Ovary (tissue), 9 donors: ENCODE measurements around the gene MAST3. TPM values are rescaled to one million over a fixed set of nuclear protein-coding genes. Genes with fewer than 3 reads are reported as not detected.
A peak's percentile ranks its signal among the peaks of the same experiment; 100 is the strongest.

Source experiments
- DNase-seq, 5 donors: peaks; one replicate each; pipeline ENCODE4 v3.0.0-alpha.2; 2019 to 2020
- H3K27ac ChIP-seq, 2 donors: fragments of 200-600 bp; one replicate each; pipeline versions ENCODE4 v1.5.1 to v1.8.0; 2019 to 2022
- H3K27me3 ChIP-seq: fragments of 200-600 bp; one replicate; pipeline ENCODE4 v1.8.0; 2022
- H3K36me3 ChIP-seq: fragments of 200-600 bp; sonication (generic); one replicate; pipeline ENCODE4 v1.5.1; 2019
- H3K4me1 ChIP-seq: one replicate; pipeline ENCODE4 v1.8.1; 2013; ENCODE audit warnings: mild to moderate bottlenecking, moderate library complexity; ENCODE audit not compliant: insufficient read depth
- H3K4me3 ChIP-seq: fragments of 200-600 bp; sonication (generic); one replicate; pipeline ENCODE4 v1.5.1; 2017
- H3K9me3 ChIP-seq, 2 donors: fragments of 200-600 bp in 1 of 2; sonication (generic) in 1 of 2; one replicate each; pipeline versions ENCODE4 v1.5.1 to v1.8.1; 2013 to 2019; ENCODE audit warnings: mild to moderate bottlenecking in 1 of 2, moderate library complexity in 1 of 2
- CTCF ChIP-seq, 3 donors: fragments of 450-650 bp in 2 of 3; fragments of 200-600 bp in 1 of 3; IDR thresholded peaks; one replicate each; pipeline versions ENCODE4 v1.5.1 to v1.8.0; 2016 to 2022; ENCODE audit warnings: antibody characterized with exemption in 3 of 3, mild to moderate bottlenecking in 1 of 3
- EP300 ChIP-seq: sonication (generic); formaldehyde crosslinking; IDR thresholded peaks from one replicate; pipeline ENCODE4 v1.6.1; 2017; ENCODE audit warnings: antibody characterized with exemption
- POLR2A ChIP-seq: fragments of 450-650 bp; IDR thresholded peaks from one replicate; pipeline ENCODE4 v1.6.1; 2017; ENCODE audit warnings: antibody characterized with exemption, mild to moderate bottlenecking, moderate library complexity
- WGBS, 3 donors: extraction: QIAGEN DNeasy Blood & Tissue Kit in 1 of 3; methylation state at CpG; one replicate each; pipeline versions ENCODE4 v1.1.5 to v1.1.7; 2013 to 2017; 5-methylcytosine and 5-hydroxymethylcytosine counted together
- intact Hi-C, 4 donors: fragments of 100-400 bp; cut with DNase I; formaldehyde crosslinking; loops; one replicate each; pipeline versions ENCODE4 v1.11.0 to v1.15.1; 2022 to 2023
- polyA plus RNA-seq, 2 donors: library from polyadenylated mRNA; stranded (reverse); fragments of 200-250 nt in 1 of 2; fragments of 350-450 nt in 1 of 2; fragmentation: Illumina TruSeq in 1 of 2; extraction: RNeasy Lipid Tissue Mini Kit (QIAGEN cat#74804) in 1 of 2; gene quantifications; one replicate each; pipeline ENCODE4 v1.2.3, GENCODE V29; 2013 to 2014
- total RNA-seq, 7 donors: library from RNA; depleted of rRNA in 2 of 7; stranded (reverse); fragments of >200 nt in 2 of 7; fragmentation: NEBNext Ultra II Directional in 3 of 7; extraction: Animal tissue kit (Norgen Biotek cat#: 25700) in 3 of 7; gene quantifications; one replicate each; pipeline versions ENCODE4 v1.1.0 to v1.2.4, GENCODE V29; 2016 to 2023
- donor health status: DM: no; HTN: no; CAD: no; lungs with moderate emphysema.
- donor health status: DM: no; HTN: no; CAD: no.
- donor health status: Bipolar disorder and iron deficiency.
- donor health status: DM: yes; HTN: yes; CAD: no.
- donor health status: DM: no; HTN: no; CAD: no.
- donor health status: DM: yes; HTN: yes; CAD: no.

The MAST3 gene
- total and polyA plus RNA-seq, 9 donors, result 2.4 to 12.2 (median 9.9) TPM

- no peak overlapping the region for H3K27ac ChIP-seq
- H3K9me3 ChIP-seq, result no peaks in the 10 kb centered on the region
- no peaks in the 10 kb centered on the region for H3K36me3 ChIP-seq
- intact Hi-C loops, result loop anchor here in 3 of 4 donors (5.0 to 10.0 kb wide), 5 partner anchors 42 to 224 kb away; partner anchors contain the start of gene PIK3R2 (in 1 of the 3)
- WGBS, 3 donors, result 59 to 67% (median 64%) methylated on average over 20 to 22 of the region's 22 CpGs
- no peak overlapping the region for H3K4me3 ChIP-seq
- no peak for DNase-seq
- H3K4me1 ChIP-seq, result peaks cover 3% of the 10 kb centered on the region
- no peaks in the 10 kb centered on the region for H3K27me3 ChIP-seq
- TF ChIP-seq CTCF (IDR thresholded peaks at IDR 0.05), result no peak
- TF ChIP-seq POLR2A, result no peak
- TF ChIP-seq EP300, result no peak
These were observed 13.1 kb downstream of the MAST3 start for GRCh38 chr19:18110609-18111232.

GRCh38 chr19:18112989-18113478 is 15.5 kb downstream of the MAST3 start:
- intact Hi-C loops, result loop anchor here in 3 of 4 donors (5.0 to 10.0 kb wide), 5 partner anchors 39 to 222 kb away; partner anchors contain the start of gene PIK3R2 (in 1 of the 3)
- Histone ChIP-seq H3K36me3 (no peaks in the 10 kb centered on the region), H3K4me1 (peaks cover 7% of the 10 kb centered on the region), H3K9me3 (no peaks in the 10 kb centered on the region), H3K27ac (no peak overlapping the region), H3K4me3 (no peak overlapping the region), H3K27me3 (no peaks in the 10 kb centered on the region)
- DNase-seq, result peak; percentile 73 to 89 (median 85)
- TF ChIP-seq CTCF (IDR thresholded peaks at IDR 0.05), result peak; percentile 55 to 68 (median 55)
- no peak for TF ChIP-seq POLR2A
- no peak for TF ChIP-seq EP300
- 43 to 45% (median 43%) methylated on average over 9 of the region's 9 CpGs for WGBS, 3 donors

GRCh38 chr19:18113827-18114226 is 16.2 kb downstream of the MAST3 start:
- TF ChIP-seq CTCF (IDR thresholded peaks at IDR 0.05), result no peak
- no peak for TF ChIP-seq EP300
- no peak for TF ChIP-seq POLR2A
- no peak overlapping the region for H3K4me3 ChIP-seq
- H3K4me1 ChIP-seq, result peaks cover 14% of the 10 kb centered on the region
- H3K9me3 ChIP-seq, result no peaks in the 10 kb centered on the region
- intact Hi-C loops, result loop anchor here in 3 of 4 donors (5.0 to 10.0 kb wide), 5 partner anchors 38 to 221 kb away; partner anchors contain the start of gene PIK3R2 (in 1 of the 3)
- H3K36me3 ChIP-seq, result no peaks in the 10 kb centered on the region
- H3K27me3 ChIP-seq, result no peaks in the 10 kb centered on the region
- no peak overlapping the region for H3K27ac ChIP-seq
- no peak for DNase-seq
- 90 to 94% (median 92%) methylated on average over 5 of the region's 5 CpGs for WGBS, 3 donors

- intact Hi-C loops, result loop anchor here in 3 of 4 donors (5.0 to 10.0 kb wide), 5 partner anchors 38 to 220 kb away; partner anchors contain the start of gene PIK3R2 (in 1 of the 3)
- DNase-seq, result no peak
- Histone ChIP-seq H3K4me1 (peaks cover 16% of the 10 kb centered on the region), H3K4me3 (no peak overlapping the region), H3K27me3 (no peaks in the 10 kb centered on the region), H3K36me3 (no peaks in the 10 kb centered on the region), H3K27ac (no peak overlapping the region), H3K9me3 (no peaks in the 10 kb centered on the region)
- TF ChIP-seq CTCF (IDR thresholded peaks at IDR 0.05) (no peak), EP300 (no peak), POLR2A (no peak)
- WGBS, 3 donors, result 93 to 96% (median 93%) methylated on average over 4 of the region's 4 CpGs
These were observed 16.9 kb downstream of the MAST3 start for GRCh38 chr19:18114483-18114882.
